Ammon's horn (tissue), 1 donor: Measurements from ENCODE around the gene EPC1.
"Not testable (repeated sequence)": the region's sequence is repeated elsewhere in the genome, so short reads cannot be mapped to it uniquely, and the experiment has no call there.

Experiments used
- DNase-seq: peaks from one replicate; pipeline ENCODE4 v3.0.0-alpha.2; 2016; ENCODE audit warnings: low spot score

The EPC1 gene

GRCh38 chr10:32232378-32232777 lies 114.6 kb downstream of the EPC1 start:
- no peak for DNase-seq

- DNase-seq, result not testable (repeated sequence)
Observed at GRCh38 chr10:32229788-32230187, 117.2 kb downstream of the EPC1 start.

DNA sequence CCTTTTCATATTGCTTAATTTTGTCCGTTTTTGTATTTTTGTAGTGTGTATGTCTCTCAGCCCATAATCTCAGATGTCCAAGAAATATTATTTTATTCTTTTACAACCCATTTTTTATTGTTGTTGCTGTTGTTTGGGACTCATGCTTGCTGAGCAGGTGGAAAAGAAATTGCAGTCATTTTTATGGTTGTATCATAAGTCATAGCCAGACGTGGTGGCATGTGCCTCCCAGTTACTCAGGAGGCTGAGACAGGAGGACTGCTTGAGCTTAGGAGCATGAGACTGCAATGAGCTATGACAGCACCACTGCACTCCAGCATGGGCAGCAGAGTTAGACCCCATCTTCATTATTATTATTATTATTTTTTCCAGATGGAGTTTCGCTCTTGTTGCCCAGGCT lies 117.8 kb downstream of the EPC1 start:
- no peak for DNase-seq

GRCh38 chr10:32227802-32228201 lies 119.2 kb downstream of the EPC1 start:
- DNase-seq, result no peak

- DNase-seq, result no peak
Observed at GRCh38 chr10:32226624-32227023, 120.3 kb downstream of the EPC1 start.

GRCh38 chr10:32225976-32226375 lies 121.0 kb downstream of the EPC1 start:
- DNase-seq, result no peak

DNA sequence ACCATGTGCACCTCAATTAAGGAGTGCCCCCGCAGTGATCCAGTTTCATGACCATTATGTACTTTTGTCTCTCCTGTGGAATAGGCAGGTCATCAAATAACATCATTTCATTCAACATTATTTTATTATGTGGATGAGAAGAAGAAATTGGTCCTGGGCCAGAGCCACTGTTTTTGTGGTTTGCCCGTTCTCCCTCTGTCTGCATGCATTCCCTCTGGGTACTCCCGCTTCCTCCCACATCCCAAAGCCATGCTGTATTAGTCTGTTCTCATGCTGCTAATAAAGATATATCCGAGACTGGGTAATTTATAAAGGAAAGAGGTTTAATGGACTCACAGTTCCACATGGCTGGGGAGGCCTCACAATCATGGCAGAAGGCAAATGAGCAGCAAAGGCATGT lies 124.6 kb downstream of the EPC1 start:
- DNase-seq, result not testable (repeated sequence)

DNA sequence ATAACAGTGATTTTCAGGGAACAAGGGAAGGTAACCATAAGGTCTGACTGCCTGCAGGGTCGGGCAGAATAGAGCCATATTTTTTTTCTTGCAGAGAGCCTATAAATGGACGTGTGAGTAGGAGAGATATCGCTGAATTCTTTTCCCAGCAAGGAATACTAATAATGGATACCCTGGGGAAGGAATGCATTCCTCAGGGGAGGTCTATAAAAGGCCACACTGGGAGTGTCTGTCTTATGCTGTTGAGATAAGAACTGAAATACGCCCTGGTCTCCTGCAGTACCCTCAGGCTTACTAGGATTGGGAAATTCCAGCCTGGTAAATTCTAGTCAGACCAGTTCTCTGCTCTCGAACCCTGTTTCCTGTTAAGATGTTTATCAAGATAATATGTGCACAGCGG lies 127.8 kb downstream of the EPC1 start:
- not testable (repeated sequence) for DNase-seq

GRCh38 chr10:32218206-32219044 lies 128.5 kb downstream of the EPC1 start:
- DNase-seq, result not testable (repeated sequence)
